GM18861 (cell line): Measurements from ENCODE around the gene TMEM40.
"Not testable (repeated sequence)": the region's sequence is repeated elsewhere in the genome, so short reads cannot be mapped to it uniquely, and the experiment has no call there.

Source experiments
- ATAC-seq: cut with Tn5 transposase; IDR thresholded peaks from one replicate; pipeline ENCODE4 v1.9.1; 2021; ENCODE audit not compliant: unreplicated experiment

TMEM40 gene

GRCh38 chr3:12752102-12752501, 7.0 kb downstream of the TMEM40 start:
- ATAC-seq: no peak

- no peak for ATAC-seq
Observed at GRCh38 chr3:12751571-12751970, 7.5 kb downstream of the TMEM40 start.

DNA sequence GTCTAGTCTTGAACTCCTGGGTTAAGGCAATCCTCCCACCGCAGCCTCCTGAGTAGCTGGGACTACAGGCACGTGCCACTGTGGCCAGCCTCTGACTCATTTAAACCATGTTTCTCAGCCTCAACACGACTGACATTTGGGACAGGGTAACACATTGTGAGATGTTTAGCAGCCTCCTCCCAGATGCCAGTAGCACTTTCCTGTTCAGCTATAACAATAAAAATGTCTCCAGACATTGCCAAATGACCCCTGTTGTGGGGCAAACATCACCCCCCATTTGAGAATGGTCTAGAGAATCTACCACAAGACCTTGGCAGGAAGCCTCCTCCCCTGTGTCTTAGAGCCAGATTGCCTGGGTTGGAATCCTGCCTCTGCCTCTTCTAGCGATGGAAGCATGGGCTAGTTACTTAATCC, 8.4 kb downstream of the TMEM40 start:
- peak; percentile 53 for ATAC-seq

- ATAC-seq: peak; percentile 24
Observed at GRCh38 chr3:12750223-12750622, 8.8 kb downstream of the TMEM40 start.

- ATAC-seq: no peak
Observed at GRCh38 chr3:12748477-12748876, 10.6 kb downstream of the TMEM40 start.

DNA sequence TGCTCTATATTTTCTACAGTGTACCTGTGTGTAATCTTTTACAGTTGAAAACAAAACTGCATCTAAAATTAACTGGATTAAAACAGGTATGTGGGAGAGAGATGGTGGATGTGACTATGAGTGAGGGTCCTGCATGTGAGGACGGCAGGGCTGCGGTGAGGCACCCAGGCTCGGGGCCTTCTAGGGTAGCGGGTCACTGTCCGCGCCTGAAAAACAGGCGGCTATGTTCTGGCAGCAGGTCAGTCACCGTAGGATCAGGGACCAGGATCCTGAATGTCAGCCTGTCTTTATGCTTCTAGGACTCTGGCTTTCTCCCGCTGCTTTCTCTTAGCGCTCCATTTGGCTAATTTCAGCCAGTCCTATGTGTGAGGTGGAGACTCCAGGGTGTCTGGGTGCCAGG, 12.6 kb downstream of the TMEM40 start:
- no peak for ATAC-seq

- no peak for ATAC-seq
Observed at GRCh38 chr3:12744326-12744725, 14.7 kb downstream of the TMEM40 start.

DNA sequence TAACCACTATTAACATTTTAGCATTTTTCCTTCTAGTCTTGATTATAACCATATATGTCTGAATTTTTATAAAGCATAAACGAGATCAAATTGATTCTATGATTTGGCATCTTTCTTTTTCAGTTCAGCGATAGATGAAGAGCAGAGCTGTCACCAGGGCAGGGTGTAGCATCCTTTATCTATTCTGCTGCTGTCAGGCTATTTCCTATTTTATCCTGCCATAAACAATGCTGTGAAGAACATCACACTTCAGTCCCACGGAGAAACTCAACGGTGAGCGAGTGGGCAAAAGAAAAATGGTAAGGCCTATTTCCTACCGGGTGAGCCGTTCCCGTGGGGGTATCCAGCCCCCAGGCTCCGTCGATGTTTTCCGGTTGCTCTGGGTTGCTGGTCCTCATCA, 15.5 kb downstream of the TMEM40 start:
- ATAC-seq: no peak

DNA sequence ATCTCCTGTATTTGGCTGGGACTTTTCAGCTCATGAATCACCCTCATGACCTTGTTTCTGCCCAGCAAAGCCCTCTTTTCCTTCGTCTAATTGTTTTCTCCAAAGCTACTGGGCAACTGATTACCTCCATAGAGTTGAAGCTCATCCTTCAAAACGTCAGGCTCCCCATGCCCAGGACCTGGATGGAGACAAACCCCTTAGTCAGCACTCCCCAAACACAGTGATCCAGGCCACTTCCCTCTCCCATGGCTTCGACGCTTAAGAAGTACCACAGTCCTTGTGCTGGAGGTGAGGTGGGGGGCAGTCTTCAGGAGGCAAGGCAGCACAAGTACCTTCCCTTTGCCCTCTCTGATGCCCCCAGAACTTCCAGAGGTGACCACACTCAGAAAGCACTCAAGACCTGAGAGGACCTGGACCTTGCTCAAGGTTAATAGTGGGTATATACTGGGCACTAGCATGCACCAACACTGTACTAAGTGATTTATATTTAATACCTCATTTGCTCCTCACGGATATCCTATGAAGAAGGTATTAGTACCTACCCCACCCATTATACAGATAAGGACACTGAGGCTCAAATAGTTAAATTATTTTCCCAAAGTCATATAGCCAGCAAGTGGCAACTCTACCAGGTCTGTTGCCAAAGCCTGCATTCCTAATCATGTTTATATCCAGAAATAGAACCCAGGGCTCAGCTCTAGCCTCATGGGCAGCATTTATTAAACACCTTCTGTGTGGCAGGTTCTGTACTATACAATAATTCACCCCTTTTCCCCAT, 16.5 kb downstream of the TMEM40 start:
- ATAC-seq: no peak

DNA sequence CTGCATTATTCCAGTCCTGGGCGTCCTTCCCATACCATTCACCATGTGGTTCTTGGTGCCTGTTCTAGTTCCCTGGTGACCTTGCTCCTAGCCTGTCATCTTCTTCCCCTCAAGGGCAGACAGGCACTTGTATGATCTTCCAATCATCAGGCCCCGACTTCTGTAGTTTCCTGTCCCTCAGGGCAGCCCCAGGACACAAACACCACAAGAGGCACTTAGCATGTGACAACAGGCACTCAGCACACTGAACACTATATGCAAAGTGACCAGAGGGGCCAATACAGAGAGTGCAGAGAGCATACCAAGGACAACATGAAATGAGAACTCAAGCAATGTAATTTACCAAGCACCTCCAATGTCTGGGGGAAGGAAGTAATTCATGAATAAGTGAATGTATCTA, 17.9 kb downstream of the TMEM40 start:
- peak; percentile 66 for ATAC-seq

- no peak for ATAC-seq
Observed at GRCh38 chr3:12737833-12738232, 21.2 kb downstream of the TMEM40 start.

DNA sequence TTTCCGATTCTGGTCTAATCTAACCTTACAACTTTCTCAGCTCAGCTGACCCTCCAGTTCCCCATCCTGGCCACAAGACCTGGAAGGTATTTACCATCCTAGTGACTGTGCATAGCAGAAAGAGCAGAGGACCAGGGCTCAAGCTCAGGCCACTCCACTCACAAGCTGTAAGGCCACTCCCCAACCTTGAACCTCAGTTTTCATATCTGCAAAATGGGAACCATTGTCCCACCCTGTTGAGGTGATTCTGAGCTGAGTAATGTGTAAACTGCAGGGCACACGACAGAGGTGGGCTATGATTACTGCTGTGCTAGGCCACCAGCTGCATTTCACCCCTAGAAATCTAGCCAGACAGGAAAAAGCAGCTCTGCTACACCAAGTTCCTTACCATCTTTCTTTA, 21.7 kb downstream of the TMEM40 start:
- no peak for ATAC-seq

- ATAC-seq: no peak
Observed at GRCh38 chr3:12734960-12735359, 24.1 kb downstream of the TMEM40 start.

DNA sequence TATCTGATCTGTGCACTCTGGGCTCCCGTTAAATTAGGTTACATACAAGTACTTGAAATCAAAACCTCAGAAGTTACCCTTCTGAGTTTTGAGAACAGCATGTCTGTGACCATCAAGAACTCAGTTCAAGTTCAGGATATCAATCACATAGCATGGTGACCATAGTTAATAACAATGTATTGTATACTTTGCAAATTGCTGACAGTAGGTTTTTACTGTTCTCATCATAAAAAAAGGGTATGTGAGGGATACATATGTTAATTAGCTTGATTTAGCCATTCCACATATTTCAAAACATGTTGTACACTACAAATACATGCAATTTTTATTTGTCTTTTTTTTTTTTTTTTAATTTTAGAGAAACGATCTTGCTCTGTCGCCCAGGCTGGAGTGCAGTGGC, 25.5 kb downstream of the TMEM40 start:
- ATAC-seq: no peak

- no peak for ATAC-seq
Observed at GRCh38 chr3:12730506-12731242, 28.4 kb downstream of the TMEM40 start.

DNA sequence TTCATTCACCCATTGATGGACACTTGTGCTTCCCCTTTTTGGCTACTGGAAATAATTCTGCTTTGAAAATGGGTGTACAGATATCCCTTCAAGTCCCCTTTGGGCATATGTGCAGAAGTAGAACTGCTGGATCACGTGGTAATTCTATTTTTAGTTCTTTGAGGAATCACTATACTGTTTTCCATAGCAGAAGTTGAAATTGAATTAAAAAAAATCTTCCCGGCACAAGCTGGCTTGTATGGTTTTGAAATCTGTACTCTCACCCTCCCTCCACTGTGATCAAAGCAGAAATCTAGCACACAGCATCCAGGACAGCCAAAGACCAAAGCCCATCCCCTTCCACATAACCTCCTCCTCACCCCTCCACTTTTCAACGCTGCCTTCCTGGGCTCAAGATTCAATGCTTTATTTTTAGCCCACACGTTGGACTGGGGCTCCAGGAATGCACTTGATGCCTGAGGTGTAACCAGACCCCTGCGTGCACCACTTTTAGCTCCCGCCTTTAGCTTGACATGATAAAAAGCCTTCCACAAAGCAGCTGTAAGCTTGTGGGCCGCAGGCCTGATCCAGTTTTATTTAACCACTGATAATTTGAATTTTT, 29.9 kb downstream of the TMEM40 start:
- no peak for ATAC-seq

GRCh38 chr3:12727937-12728336, 31.1 kb downstream of the TMEM40 start:
- ATAC-seq: no peak

DNA sequence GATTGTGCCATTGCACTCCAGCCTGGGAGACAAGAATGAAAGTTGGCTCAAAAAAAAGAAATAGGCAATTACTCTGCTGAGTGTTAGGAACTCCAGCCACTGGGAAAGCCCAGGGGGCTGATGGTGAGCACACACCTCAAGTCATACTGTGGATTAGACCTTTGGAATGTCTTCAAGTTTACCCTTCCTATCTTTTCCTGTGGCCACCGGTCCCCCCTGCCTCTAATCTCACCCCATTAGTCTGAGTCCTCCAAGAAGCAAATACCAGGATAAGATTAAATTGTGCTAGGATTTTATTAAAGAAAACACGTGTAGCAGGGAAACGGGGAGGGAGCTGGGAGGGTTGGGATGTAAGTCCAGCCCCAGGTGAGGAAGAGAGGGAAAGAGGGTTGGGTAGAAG, 31.6 kb downstream of the TMEM40 start:
- ATAC-seq: no peak

- ATAC-seq: no peak
Observed at GRCh38 chr3:12725436-12725835, 33.6 kb downstream of the TMEM40 start.

- no peak for ATAC-seq
Observed at GRCh38 chr3:12724794-12725193, 34.3 kb downstream of the TMEM40 start.

DNA sequence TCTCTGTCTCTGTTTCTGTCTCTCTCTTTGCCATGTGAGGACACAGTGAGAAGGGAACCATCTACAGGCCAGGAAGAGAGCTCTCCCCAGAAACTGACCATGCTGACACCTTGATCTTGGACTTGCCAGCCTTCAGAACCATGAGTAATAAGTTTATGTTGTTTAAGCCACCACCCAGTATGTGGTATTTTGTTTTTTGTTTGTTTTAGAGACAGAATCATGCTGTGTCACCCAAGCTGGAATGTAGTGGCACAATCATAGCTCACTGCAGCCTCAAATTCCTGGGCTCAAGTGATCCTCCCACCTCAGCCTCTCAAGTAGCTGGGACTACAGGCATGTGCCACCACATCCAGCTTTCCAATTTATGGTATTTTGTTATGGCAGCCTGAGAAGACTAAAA, 35.7 kb downstream of the TMEM40 start:
- not testable (repeated sequence) for ATAC-seq

- ATAC-seq: no peak
Observed at GRCh38 chr3:12722226-12722625, 36.8 kb downstream of the TMEM40 start.
